GM12872 (cell line): ENCODE results near the gene SUGCT.

Experiments
- CTCF ChIP-seq: IDR thresholded peaks from 3 replicates; pipeline ENCODE4 v1.5.1; 2011; ENCODE audit warnings: low read depth, mild to moderate bottlenecking, low read length, moderate library complexity; ENCODE audit not compliant: insufficient read depth

The SUGCT gene

DNA sequence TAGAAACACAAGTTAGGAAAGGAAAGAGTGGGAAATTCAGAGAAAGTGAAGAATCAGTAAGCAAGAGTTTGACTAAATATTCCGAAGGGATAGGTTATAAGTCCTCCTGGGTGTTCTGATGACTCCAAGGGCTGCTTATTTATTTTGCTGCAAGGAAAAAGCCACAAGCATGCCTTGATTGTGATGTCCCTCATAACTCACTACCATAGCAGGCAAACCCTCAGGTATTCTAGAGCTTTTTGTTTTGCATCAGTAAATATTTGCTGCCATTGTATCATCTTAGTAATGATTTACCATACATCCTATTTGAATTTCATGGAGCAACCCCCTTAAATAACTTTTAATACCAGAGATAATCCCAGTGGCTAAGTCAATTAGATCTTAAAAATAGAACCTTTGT lies 688.1 kb downstream of the SUGCT start:
- no peak for TF ChIP-seq CTCF

DNA sequence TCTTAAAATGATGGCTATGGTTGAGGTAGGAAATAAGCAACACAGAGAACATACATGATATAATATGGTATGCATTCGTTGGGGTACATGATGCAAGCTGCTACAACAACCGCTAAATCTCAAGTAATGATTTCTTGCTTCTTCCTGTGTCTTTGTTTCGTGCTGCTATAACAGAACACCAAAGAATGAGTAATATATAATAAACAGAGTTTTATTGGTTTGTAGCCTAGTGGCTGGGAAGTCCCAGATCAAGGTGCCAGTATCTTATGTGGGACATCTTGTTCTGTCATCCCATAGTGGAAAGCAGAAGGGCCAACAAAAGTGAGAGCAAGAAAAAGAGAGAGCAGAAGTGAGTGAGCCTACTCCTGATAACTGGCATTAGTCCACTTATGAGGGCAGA lies 689.7 kb downstream of the SUGCT start:
- no peak for TF ChIP-seq CTCF

DNA sequence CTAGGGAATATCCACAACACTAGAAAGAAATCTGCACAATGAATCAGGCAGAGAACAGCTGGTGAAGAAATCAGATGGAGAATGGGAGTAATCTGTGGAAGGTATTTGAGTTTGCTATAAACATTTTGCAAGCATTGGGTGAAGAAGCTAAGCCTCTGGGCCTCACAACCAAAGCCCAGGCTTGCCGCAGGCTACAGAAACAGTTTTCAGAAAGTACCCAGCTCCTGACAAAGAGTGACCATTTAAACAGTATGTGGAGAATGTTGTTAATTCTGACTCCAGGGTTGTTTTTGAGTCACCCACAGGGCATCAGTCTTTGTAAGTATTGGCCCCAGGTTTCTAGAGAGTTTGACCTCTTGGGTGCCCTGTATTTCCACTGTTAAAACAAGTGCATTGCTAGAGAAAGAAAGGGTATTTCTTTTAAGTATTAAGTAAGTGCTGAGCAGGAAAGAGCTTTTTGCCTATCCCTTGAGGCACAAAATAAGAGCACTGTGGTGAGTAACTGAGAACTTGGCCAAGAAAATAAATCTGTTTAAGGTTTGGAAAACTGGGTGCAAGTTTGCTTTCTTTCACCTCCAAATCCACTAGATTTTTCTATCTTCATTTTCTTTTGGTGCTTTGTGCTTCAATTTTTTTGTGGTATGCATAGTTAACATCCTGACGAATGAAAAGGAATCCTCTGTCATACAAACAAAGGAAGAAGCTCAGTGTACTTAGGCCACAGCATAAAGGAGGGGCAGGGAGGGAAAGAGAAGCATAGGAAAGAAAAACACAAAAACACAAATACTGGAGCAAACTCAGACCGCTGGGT lies 691.8 kb downstream of the SUGCT start:
- no peak for TF ChIP-seq CTCF

- TF ChIP-seq CTCF, result no peak
Observed at GRCh38 chr7:40827222-40828085, 692.6 kb downstream of the SUGCT start.

- no peak for TF ChIP-seq CTCF
Observed at GRCh38 chr7:40828686-40829600, 694.1 kb downstream of the SUGCT start.

DNA sequence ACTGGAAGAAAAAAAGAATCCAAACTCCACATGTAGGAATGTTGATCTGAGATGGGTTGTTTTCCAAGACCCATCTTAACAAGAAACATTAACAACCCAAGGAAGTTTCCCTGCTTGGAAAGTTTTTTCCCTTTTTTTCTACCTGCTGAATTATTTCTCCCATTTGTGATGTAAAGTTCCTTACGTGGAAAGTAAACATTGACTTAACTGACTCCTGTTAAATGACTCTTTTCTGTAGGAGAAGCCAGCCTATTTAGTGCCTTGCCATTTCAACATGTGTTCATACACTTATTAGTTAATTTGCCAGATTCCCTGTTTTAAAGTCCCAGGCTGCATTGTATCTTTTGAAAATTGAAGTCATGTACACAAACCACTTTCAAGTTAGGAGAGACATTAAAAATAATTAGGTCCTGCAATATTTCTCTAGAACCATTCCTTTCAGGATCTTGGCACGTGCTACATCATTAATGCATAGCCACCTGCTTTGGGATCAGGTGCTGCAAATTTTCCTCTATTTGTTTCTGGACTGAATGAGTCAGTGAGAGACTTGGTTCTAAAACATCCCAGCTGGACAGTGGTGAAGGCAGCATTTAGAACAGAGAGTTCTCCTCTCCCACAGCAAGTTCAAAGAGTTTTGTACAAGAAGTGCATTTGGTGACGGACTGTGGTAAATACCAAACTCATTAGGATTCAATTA lies 698.5 kb downstream of the SUGCT start:
- no peak for TF ChIP-seq CTCF
